Measurements from ENCODE around the gene DAAM2. TPM values are rescaled to one million over a fixed set of nuclear protein-coding genes. Genes with fewer than 3 reads are reported as not detected.

Gene DAAM2
- total RNA-seq, 4 donors from 2014 or later, result 11.0 to 43.3 (median 26.4) TPM

DNA sequence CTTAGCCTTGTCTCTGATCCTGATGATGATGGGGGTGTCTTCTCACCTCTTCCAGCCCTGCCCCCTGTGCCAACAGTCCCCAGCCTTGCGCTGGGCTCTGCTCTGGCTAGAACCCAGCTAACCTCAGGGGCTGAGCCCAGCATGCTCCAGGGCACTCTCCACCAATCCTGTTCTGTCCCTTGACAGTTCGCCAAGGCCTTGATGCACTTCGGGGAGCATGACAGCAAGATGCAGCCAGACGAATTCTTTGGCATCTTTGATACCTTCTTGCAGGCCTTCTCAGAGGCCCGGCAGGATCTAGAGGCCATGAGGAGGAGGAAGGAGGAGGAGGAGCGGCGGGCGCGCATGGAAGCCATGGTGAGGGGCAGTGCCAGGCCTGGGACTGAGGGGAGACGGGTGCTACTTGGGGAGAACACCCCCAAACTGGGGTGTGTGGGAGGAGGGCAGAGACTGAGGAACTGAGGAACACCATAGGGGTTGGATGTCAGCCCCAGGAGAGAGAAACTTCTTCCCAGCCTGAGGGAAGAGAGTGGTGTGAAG lies 109.0 kb downstream of the DAAM2 start:
- Histone ChIP-seq H3K4me1 (no peaks in the 10 kb centered on the region), H3K4me3 (no peak overlapping the region), H3K27me3 (no peaks in the 10 kb centered on the region), H3K36me3 (no peaks in the 10 kb centered on the region), H3K9me3 (no peaks in the 10 kb centered on the region), H3K27ac (no peak overlapping the region)
- DNase-seq, result no peak
- TF ChIP-seq, protein P1, sequence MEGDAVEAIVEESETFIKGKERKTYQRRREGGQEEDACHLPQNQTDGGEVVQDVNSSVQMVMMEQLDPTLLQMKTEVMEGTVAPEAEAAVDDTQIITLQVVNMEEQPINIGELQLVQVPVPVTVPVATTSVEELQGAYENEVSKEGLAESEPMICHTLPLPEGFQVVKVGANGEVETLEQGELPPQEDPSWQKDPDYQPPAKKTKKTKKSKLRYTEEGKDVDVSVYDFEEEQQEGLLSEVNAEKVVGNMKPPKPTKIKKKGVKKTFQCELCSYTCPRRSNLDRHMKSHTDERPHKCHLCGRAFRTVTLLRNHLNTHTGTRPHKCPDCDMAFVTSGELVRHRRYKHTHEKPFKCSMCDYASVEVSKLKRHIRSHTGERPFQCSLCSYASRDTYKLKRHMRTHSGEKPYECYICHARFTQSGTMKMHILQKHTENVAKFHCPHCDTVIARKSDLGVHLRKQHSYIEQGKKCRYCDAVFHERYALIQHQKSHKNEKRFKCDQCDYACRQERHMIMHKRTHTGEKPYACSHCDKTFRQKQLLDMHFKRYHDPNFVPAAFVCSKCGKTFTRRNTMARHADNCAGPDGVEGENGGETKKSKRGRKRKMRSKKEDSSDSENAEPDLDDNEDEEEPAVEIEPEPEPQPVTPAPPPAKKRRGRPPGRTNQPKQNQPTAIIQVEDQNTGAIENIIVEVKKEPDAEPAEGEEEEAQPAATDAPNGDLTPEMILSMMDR (IDR thresholded peaks at IDR 0.05), result no peak
- no peak for TF ChIP-seq POLR2A (IDR thresholded peaks at IDR 0.05)
- intact Hi-C loops (cut with DNase I; ENCODE audit: low total_unique reads), result no loop called here

DNA sequence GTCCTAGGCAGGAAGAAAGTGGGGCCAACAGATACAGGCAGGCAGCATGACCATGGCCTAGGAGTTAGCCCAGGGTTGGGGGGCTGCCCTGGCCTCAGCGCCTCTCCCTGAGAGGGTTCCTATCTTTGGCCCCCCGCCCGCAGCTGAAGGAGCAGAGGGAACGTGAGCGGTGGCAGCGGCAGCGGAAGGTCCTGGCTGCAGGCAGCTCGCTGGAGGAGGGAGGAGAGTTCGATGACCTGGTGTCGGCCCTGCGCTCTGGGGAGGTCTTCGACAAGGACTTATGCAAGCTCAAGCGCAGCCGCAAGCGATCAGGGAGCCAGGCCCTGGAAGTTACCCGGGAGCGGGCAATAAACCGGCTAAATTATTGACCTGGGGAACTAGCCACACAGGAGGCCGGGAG lies 109.5 kb downstream of the DAAM2 start:
- intact Hi-C loops (cut with DNase I; ENCODE audit: low total_unique reads), result no loop called here
- Histone ChIP-seq H3K9me3 (no peaks in the 10 kb centered on the region), H3K27ac (no peak overlapping the region), H3K36me3 (no peaks in the 10 kb centered on the region), H3K4me1 (no peaks in the 10 kb centered on the region), H3K27me3 (no peaks in the 10 kb centered on the region), H3K4me3 (no peak overlapping the region)
- TF ChIP-seq, protein P1 (IDR thresholded peaks at IDR 0.05), result no peak
- TF ChIP-seq POLR2A (IDR thresholded peaks at IDR 0.05), result no peak
- DNase-seq, result no peak

DNA sequence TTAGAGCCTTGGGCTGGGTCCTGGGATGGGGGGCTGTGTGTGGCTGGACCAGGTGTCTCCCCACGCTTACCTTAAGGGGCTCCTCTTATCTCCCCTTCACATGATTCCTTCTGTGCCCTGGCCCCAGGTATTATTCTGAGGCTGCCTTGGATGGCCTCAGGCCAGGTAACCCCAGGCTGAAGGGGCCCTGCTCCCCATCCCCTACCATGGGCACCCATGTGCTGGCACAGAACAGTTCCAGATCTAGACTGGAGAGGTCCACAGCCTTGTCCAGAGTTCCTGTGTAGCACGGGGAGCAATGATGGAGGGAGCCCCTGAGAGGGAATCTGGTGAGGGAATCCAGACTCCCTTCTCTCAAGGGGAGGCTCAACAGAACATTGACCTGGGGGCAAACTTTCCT lies 110.0 kb downstream of the DAAM2 start:
- Histone ChIP-seq H3K27me3 (no peaks in the 10 kb centered on the region), H3K36me3 (no peaks in the 10 kb centered on the region), H3K4me3 (no peak overlapping the region), H3K4me1 (no peaks in the 10 kb centered on the region), H3K27ac (no peak overlapping the region), H3K9me3 (no peaks in the 10 kb centered on the region)
- TF ChIP-seq, protein P1 (IDR thresholded peaks at IDR 0.05), result no peak
- no peak for TF ChIP-seq POLR2A (IDR thresholded peaks at IDR 0.05)
- intact Hi-C loops (cut with DNase I; ENCODE audit: low total_unique reads), result no loop called here
- no peak for DNase-seq

GRCh38 chr6:39902786-39903465 lies 110.8 kb downstream of the DAAM2 start:
- H3K36me3 ChIP-seq, result no peaks in the 10 kb centered on the region
- TF ChIP-seq, protein P1 (IDR thresholded peaks at IDR 0.05), result no peak
- no peak for TF ChIP-seq POLR2A (IDR thresholded peaks at IDR 0.05)
- no peak overlapping the region for H3K4me3 ChIP-seq
- H3K27me3 ChIP-seq, result no peaks in the 10 kb centered on the region
- no peaks in the 10 kb centered on the region for H3K9me3 ChIP-seq
- DNase-seq, result no peak
- intact Hi-C loops (cut with DNase I; ENCODE audit: low total_unique reads), result no loop called here
- H3K27ac ChIP-seq, result no peak overlapping the region
- no peaks in the 10 kb centered on the region for H3K4me1 ChIP-seq

GRCh38 chr6:39903656-39904055 lies 111.5 kb downstream of the DAAM2 start:
- TF ChIP-seq, protein P1 (IDR thresholded peaks at IDR 0.05), result no peak
- no peak for TF ChIP-seq POLR2A (IDR thresholded peaks at IDR 0.05)
- H3K27ac ChIP-seq, result no peak overlapping the region
- H3K9me3 ChIP-seq, result no peaks in the 10 kb centered on the region
- no peaks in the 10 kb centered on the region for H3K36me3 ChIP-seq
- no peaks in the 10 kb centered on the region for H3K27me3 ChIP-seq
- H3K4me1 ChIP-seq, result no peaks in the 10 kb centered on the region
- intact Hi-C loops (cut with DNase I; ENCODE audit: low total_unique reads), result no loop called here
- H3K4me3 ChIP-seq, result no peak overlapping the region
- no peak for DNase-seq
